ENCODE results near the gene C4B.

Gene C4B

DNA sequence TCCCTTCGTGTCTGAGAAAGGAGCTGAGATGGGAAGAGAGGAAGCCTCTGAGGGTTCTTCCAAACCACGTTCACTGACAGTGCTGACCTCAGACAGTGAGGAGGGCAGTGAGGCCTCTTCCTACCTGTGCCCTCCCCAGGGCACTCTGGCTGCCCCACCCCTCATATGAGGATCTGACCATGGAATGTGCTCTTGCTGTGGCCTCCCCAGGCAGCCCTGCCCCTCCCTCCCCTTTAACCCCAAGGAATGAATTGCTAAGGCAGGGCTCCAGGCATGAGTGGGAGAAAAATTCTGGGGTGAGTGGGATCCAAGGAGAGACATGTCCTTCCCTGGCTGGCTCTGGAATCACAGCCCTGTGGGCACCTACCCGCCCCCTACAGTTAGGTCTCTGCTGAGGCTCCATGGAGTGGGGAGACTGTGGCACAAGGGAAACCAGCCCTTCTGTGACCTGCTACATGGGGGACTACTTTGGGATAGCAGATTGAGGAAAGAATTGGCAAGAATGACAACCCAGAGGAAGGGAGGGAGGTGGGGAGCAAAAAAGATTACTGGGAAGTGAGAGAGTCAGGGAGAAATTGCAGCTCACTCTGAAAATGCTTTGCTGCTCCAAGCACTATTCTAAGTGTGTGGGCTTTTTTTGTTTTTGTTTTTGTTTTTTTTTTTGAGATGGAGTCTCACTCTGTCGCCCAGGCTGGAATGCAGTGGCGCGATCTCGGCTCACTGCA, 65.1 kb downstream of the C4B start:
- DNase-seq (ENCODE audit: extremely low read depth in 1 of 2, low read depth in 1 of 2) = no peak

GRCh38 chr6:32081168-32081990, 66.8 kb downstream of the C4B start:
- DNase-seq (ENCODE audit: extremely low read depth in 1 of 2, low read depth in 1 of 2) = no peak

GRCh38 chr6:32082478-32082877, 67.9 kb downstream of the C4B start:
- no peak for DNase-seq (ENCODE audit: extremely low read depth in 1 of 2, low read depth in 1 of 2)

- no peak for DNase-seq (ENCODE audit: extremely low read depth in 1 of 2, low read depth in 1 of 2)
Observed at GRCh38 chr6:32082935-32083334, 68.3 kb downstream of the C4B start.

DNA sequence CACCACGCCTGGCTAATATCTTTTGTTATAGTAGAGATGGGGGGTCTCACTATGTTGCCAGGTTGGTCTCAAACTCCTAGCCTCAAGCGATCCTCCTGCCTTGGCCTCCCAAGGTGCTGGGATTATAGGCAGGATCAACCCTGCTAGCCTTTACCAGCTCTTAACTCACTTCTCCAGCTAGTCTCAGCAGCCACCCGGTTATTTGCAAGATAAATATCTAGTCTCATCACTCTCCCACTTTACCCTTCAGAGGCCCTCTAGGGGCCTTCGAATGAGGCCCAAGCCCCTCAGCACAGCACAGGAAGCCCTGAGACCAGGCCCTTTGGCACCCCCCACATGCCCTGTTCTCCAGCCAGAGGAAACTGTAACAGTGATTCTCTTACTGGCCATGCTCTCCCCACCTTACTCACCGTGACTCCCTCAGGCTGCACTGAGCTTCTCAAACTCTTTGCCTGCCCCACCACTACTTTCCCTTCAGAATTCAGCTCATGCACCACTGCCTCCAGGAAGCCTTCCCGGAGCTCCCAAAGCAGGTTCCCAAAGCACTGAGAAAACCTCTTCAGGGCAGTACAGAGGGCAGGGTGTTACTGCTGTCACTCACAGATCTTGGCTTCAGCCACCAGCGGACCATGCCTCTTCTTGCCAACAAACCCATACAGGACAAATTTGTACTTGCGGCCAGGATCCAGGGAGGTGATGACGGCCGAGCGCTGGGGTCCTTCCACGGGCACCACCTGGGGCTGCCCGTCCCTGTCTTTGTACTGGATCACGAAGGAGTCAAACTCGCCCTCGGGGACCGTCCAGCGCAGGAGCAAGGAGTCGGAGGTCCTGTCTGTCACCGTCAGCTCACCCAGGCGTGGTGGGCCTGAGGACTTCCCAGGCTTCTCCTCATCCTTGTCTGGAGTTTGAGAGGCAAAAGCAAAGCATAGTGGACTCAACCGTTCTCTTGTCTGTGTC, 69.5 kb downstream of the C4B start:
- no peak for DNase-seq (ENCODE audit: extremely low read depth in 1 of 2, low read depth in 1 of 2)

- DNase-seq (ENCODE audit: extremely low read depth in 1 of 2, low read depth in 1 of 2) = no peak
Observed at GRCh38 chr6:32084780-32085179, 70.2 kb downstream of the C4B start.

Measured in activated CD8-positive, alpha-beta memory T cell treated with anti-CD3 and anti-CD28 coated beads for 1 hour (primary cell).